Muscle of leg (tissue), 11 donors: Measurements from ENCODE around the gene GPD1. TPM values are rescaled to one million over a fixed set of nuclear protein-coding genes. Genes with fewer than 3 reads are reported as not detected.
"Not testable (repeated sequence)": the region's sequence is repeated elsewhere in the genome, so short reads cannot be mapped to it uniquely, and the experiment has no call there.

Experiments used
- DNase-seq: peaks from one replicate; pipeline ENCODE4 v3.0.0; 2013
- H3K27ac ChIP-seq: one replicate; pipeline ENCODE4 v1.5.1; 2013; ENCODE audit warnings: mild to moderate bottlenecking, low read length, control low read depth
- H3K27me3 ChIP-seq: one replicate; pipeline ENCODE4 v1.6.1; 2013; ENCODE audit warnings: low read length; ENCODE audit not compliant: control insufficient read depth, insufficient read depth
- H3K36me3 ChIP-seq: one replicate; pipeline ENCODE4 v1.6.1; 2013; ENCODE audit warnings: low read length; ENCODE audit not compliant: control insufficient read depth, insufficient read depth
- H3K4me1 ChIP-seq: one replicate; pipeline ENCODE4 v1.6.1; 2013; ENCODE audit warnings: low read length; ENCODE audit not compliant: control insufficient read depth, insufficient read depth
- H3K4me3 ChIP-seq: one replicate; pipeline ENCODE4 v1.5.1; 2013; ENCODE audit warnings: low read length, control low read depth
- H3K9me3 ChIP-seq: replicated peaks from 2 replicates; pipeline ENCODE4 v1.6.1; 2013; ENCODE audit warnings: low read depth, low read length; ENCODE audit not compliant: control insufficient read depth
- WGBS: methylation state at CpG from one replicate; pipeline ENCODE4 v1.1.5; 2013; ENCODE audit warnings: missing lambda C conversion rate; ENCODE audit not compliant: insufficient coverage; 5-methylcytosine and 5-hydroxymethylcytosine counted together
- polyA plus RNA-seq, 8 donors: library from polyadenylated mRNA; unstranded; fragments of 120-200 nt; gene quantifications; one replicate each; pipeline versions ENCODE4 v1.2.1 to v1.2.3, GENCODE V29; 2013; ENCODE audit warnings: inconsistent platforms in 1 of 8, low replicate concordance in 1 of 8; ENCODE audit not compliant: insufficient read length in 8 of 8, insufficient read depth in 1 of 8
- total RNA-seq: library from RNA; stranded (reverse); fragments of 120-200 nt; gene quantifications from one replicate; pipeline ENCODE4 v1.2.4, GENCODE V29; 2013

GPD1 gene
- total and polyA plus RNA-seq, 9 donors = 23.6 to 70.2 (median 56.3) TPM

DNA sequence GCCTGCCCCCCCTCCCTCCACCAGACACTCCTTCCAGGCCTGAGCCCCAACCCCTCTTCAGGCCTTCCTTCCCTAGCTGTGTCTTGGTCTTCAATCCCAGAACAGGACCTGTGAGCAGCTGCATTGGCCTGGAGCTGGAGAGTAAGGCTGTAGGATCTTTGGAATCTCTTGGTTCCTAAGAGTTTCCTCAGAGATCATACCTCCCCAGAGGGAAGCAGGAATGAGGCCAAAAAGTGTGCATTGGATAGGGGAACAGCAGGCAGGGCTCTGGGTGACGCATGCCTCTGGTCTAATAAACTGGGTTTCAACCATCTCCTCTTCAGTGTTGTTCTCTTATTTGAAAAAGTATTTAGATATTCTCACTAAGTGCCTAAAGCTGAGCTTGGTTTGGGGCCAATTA, 20.5 kb upstream of the GPD1 start:
- Histone ChIP-seq H3K9me3 (no peaks in the 10 kb centered on the region), H3K36me3 (peaks cover 17% of the 10 kb centered on the region), H3K4me3 (no peak overlapping the region), H3K27me3 (peaks cover 6% of the 10 kb centered on the region), H3K27ac (no peak overlapping the region), H3K4me1 (peaks cover 15% of the 10 kb centered on the region)
- no peak for DNase-seq
- no CpG with 5 or more reads among the region's 1 CpG for WGBS

DNA sequence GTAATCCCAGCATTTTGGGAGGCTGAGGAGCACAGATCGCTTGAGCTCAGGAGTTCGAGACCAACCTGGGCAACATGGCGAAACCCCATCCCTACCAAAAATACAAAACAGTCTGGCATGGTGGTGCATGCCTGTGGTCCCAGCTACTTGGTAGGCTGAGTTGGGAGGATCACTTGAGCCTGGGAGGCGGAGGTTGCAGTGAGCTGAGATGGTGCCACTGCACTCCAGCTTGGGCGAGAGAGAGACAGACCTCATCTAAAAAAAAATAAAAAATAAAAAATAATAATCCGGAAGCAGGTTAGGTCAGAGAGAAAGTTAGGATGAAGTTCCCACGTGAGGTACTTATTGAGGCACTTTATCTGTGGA, 19.4 kb upstream of the GPD1 start:
- Histone ChIP-seq H3K4me1 (peaks cover 15% of the 10 kb centered on the region), H3K27ac (peak overlapping the region; percentile 74), H3K36me3 (peaks cover 27% of the 10 kb centered on the region), H3K4me3 (peak overlapping the region; percentile 54)
- 0% methylated on average over 1 of the region's 7 CpGs for WGBS
- H3K9me3 ChIP-seq, DNase-seq, H3K27me3 ChIP-seq: not testable (repeated sequence)

DNA sequence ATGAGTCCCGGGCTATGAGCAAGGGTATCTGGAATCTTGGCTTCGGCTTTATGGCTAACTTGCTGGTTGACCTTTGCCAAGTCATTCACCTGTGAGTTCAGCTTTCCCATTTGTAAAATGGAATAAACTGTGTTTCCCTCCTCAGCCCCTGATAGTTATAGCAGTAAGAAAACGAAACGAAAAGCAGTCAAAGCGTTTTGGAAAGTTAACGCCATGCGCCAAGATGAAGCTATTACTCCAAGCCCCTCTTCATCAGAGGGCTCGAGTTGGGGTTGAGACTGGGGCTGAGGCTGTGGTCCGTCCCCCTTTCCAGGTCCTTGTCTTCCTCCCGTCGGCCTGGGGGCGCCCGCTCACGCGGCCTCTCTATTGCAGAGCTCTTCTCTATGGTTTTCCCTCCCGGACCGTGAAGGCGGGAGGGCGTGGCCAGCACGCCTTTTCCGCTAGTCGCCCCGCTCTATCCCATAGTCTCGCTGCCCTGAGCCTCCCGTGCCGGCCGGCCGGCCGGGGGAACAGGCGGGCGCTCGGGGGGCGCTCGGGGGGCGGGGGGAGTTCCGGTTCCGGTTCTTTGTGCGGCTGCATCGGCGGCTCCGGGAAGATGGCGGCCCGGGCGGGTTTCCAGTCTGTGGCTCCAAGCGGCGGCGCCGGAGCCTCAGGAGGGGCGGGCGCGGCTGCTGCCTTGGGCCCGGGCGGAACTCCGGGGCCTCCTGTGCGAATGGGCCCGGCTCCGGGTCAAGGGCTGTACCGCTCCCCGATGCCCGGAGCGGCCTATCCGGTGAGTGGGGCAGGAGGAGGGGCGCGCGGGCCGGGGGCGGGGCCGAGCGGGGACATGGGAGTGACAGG, 18.8 kb upstream of the GPD1 start, which contains the start of gene SMARCD1:
SMARCD1 (plus strand) TSS at position 568 of the 840 bp plus-strand sequence; CDS start at position 596, 28 bp downstream.
- Histone ChIP-seq H3K9me3 (no peaks in the 10 kb centered on the region), H3K27me3 (peaks cover 6% of the 10 kb centered on the region), H3K4me3 (peak within 1 kb of the TSS; percentile 54), H3K36me3 (peaks cover 32% of the 10 kb centered on the region), H3K4me1 (peaks cover 15% of the 10 kb centered on the region), H3K27ac (peak within 1 kb of the TSS; percentile 74)
- under 1% methylated on average over 42 of the region's 69 CpGs for WGBS
- peak; percentile 98 for DNase-seq

DNA sequence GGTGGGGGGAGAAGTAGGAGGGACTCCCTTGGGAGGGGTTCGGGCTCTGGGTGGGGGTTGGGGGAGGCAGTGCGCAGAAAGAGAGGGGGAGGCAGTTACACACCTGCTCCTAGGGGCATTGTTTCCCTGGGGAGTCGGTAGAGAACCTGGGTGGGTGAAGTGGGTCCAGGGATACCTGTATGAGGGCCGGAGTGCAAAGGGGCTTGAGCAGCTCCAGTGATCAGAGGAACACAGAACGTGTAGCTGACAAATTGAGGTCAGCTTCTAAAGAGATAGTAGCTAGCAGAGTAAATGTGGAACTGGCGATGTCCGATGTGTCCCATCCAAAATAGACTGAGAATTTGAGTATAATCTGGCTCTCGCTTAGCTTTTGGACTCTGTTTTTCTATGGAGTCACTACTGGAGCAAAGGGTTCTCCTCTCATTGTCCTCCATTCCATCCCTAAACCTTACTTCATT, 18.2 kb upstream of the GPD1 start:
- H3K27me3 ChIP-seq = peaks cover 6% of the 10 kb centered on the region
- DNase-seq = peak; percentile 69
- H3K27ac ChIP-seq = peak overlapping the region; percentile 74
- 0% methylated on average over 5 of the region's 8 CpGs for WGBS
- H3K36me3 ChIP-seq = peaks cover 37% of the 10 kb centered on the region
- H3K9me3 ChIP-seq = no peaks in the 10 kb centered on the region
- H3K4me3 ChIP-seq = peak overlapping the region; percentile 54
- H3K4me1 ChIP-seq = peaks cover 15% of the 10 kb centered on the region

DNA sequence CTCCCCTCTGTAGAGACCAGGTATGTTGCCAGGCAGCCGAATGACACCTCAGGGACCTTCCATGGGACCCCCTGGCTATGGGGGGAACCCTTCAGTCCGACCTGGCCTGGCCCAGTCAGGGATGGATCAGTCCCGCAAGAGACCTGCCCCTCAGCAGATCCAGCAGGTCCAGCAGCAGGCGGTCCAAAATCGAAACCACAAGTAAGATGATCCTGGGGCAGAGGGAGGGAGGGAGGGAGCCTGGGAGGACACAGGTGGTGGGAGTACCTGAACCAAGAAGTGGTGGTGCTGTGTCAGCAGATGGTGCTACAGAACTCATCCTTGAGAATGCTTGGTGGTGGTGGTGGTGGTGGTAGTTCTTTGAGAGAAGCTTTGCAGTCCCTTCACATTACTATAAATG, 17.7 kb upstream of the GPD1 start:
- peaks cover 42% of the 10 kb centered on the region for H3K36me3 ChIP-seq
- peak overlapping the region; percentile 74 for H3K27ac ChIP-seq
- peak overlapping the region; percentile 54 for H3K4me3 ChIP-seq
- H3K27me3 ChIP-seq = peaks cover 2% of the 10 kb centered on the region
- H3K9me3 ChIP-seq = no peaks in the 10 kb centered on the region
- H3K4me1 ChIP-seq = peaks cover 15% of the 10 kb centered on the region
- no CpG with 5 or more reads among the region's 5 CpGs for WGBS
- DNase-seq = no peak

DNA sequence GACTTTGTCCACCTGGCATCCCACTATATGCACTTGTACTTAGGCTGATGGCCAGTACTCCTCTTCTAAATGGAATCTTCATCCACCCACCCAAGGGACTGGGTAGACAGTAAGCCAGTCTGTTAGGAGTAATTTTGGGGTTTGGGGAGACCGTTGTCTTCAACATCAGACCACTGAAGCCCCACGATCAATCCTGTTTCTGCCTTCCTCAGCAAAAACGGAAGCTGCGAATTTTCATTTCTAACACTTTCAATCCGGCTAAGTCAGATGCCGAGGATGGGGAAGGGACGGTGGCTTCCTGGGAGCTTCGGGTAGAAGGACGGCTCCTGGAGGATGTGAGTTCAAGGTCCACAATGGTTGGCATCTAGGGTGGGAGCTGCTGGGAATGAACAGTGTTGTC, 16.7 kb upstream of the GPD1 start:
- Histone ChIP-seq H3K27ac (no peak overlapping the region), H3K36me3 (peaks cover 50% of the 10 kb centered on the region), H3K4me1 (peaks cover 15% of the 10 kb centered on the region), H3K4me3 (no peak overlapping the region), H3K27me3 (no peaks in the 10 kb centered on the region), H3K9me3 (no peaks in the 10 kb centered on the region)
- DNase-seq = no peak
- WGBS = 84% methylated on average over 8 of the region's 9 CpGs

DNA sequence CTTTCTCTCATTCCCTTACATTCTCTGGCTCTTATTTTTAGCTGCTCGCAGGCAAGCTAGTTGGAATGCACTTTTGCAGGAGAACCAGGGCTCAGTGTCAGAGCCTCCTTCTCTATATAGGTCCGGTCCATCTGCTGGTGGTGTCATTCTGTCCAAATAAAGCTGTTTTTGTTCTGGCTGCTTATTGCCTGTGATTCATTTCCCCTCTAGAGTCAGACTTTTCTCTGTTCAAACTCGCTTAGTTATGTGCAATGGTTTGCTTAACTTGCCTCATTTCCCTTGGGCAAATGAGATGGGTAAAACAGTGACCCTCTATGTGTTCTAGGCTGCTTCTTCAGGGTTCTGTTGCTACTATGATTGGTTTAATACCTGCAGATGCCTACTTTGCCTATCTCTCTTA, 15.8 kb upstream of the GPD1 start:
- 77% methylated on average over 2 of the region's 3 CpGs for WGBS
- Histone ChIP-seq H3K27me3 (no peaks in the 10 kb centered on the region), H3K9me3 (no peaks in the 10 kb centered on the region), H3K4me3 (no peak overlapping the region), H3K27ac (no peak overlapping the region), H3K4me1 (peaks cover 15% of the 10 kb centered on the region), H3K36me3 (peaks cover 57% of the 10 kb centered on the region)
- no peak for DNase-seq

DNA sequence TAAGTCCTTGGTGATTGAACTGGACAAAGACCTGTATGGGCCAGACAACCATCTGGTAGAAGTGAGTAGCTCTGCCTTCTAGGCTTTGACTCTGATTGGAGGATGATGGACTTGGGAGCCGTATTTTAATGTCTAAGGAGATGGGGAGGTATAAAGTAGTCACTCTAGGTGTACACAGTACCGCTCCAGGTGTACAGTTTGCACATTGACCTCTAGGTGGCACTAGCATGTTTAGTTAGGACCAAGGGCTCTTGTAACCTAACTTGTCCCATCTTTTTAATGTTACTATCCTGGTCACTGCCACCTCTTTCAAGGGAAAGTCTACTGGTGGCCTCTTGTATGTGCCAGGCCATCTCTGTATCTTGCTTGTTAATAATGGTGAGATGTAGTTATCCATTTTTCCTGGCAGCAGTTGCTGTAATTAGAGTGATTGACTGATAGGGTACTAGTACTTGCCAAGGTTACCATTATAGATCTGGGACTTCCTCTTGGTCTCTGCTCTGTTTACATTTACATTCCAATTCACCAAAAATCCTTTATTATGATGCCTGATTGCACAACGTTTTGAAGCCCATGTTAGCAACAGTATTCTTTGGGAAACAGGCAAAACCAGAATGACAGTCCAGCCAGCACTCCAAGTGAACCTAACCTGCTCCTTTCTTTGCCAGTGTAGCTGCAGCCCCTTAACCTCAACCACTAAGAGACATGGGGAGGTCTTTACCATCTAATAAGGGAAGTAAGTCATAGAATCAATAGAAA, 15.1 kb upstream of the GPD1 start:
- H3K4me1 ChIP-seq = peaks cover 15% of the 10 kb centered on the region
- peak; percentile 50 for DNase-seq
- 67% methylated on average over 1 of the region's 3 CpGs for WGBS
- H3K9me3 ChIP-seq = no peaks in the 10 kb centered on the region
- peaks cover 64% of the 10 kb centered on the region for H3K36me3 ChIP-seq
- H3K27ac ChIP-seq = no peak overlapping the region
- no peak overlapping the region for H3K4me3 ChIP-seq
- H3K27me3 ChIP-seq = no peaks in the 10 kb centered on the region

DNA sequence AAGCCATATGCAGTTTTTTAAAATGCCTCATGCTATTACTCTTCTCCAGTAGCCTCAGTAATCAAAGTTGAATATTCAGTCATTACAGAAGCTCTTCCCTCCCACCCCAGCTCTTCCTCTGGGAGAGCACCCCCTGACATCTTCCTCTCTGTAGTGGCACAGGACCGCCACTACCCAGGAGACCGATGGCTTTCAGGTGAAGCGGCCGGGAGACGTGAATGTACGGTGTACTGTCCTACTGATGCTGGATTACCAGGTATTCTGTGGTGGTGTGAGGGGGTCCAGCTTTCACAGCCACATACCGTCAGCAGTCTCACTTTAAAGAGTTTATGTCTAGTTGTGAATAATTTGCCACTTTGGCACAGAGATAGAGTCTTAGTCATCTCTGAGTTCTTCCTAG, 14.1 kb upstream of the GPD1 start:
- DNase-seq = no peak
- Histone ChIP-seq H3K27ac (no peak overlapping the region), H3K4me3 (no peak overlapping the region), H3K4me1 (peaks cover 9% of the 10 kb centered on the region), H3K36me3 (peaks cover 73% of the 10 kb centered on the region), H3K27me3 (no peaks in the 10 kb centered on the region), H3K9me3 (no peaks in the 10 kb centered on the region)
- no CpG with 5 or more reads among the region's 7 CpGs for WGBS

DNA sequence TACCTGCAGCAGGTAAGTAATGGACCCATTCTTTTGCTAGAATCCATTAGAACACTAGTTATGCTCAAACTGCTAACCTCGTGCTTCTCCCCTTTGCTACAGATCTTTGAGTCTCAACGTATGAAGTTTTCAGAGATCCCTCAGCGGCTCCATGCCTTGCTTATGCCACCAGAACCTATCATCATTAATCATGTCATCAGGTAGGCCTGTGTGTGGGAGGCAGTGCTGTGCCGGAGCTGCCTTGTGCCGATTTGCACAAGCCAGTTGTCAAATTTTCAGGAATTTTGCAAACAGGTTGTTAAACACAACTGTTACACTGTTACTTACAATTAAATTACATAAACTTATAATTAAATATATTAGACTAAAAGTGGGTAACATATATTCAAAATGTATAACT, 13.4 kb upstream of the GPD1 start:
- Histone ChIP-seq H3K4me1 (peaks cover 9% of the 10 kb centered on the region), H3K9me3 (no peaks in the 10 kb centered on the region), H3K27me3 (no peaks in the 10 kb centered on the region), H3K4me3 (no peak overlapping the region), H3K36me3 (peaks cover 80% of the 10 kb centered on the region), H3K27ac (no peak overlapping the region)
- DNase-seq = no peak
- WGBS = no CpG with 5 or more reads among the region's 5 CpGs
